Neural progenitor cell (in vitro differentiated cells): ENCODE data around the gene PADI4. TPM values are rescaled to one million over a fixed set of nuclear protein-coding genes. Genes with fewer than 3 reads are reported as not detected.

Experiments
- DNase-seq: peaks from one replicate; pipeline ENCODE4 v3.0.0-alpha.2; 2016; ENCODE audit warnings: low spot score
- H2AFZ ChIP-seq: fragments of 200-600 bp; sonication (generic); replicated peaks from 2 replicates; pipeline ENCODE4 v1.6.1; 2016; ENCODE audit warnings: antibody characterized with exemption
- H3F3A ChIP-seq: fragments of 200-600 bp; sonication (generic); 2 replicates; pipeline ENCODE4 v1.6.1; 2016; ENCODE audit warnings: antibody characterized with exemption, low read depth
- H3K27ac ChIP-seq: fragments of 200-600 bp; sonication (generic); 2 replicates; pipeline ENCODE4 v1.5.1; 2016; ENCODE audit warnings: mild to moderate bottlenecking
- H3K27me3 ChIP-seq: fragments of 200-600 bp; sonication (generic); 2 replicates; pipeline ENCODE4 v1.6.1; 2016; ENCODE audit warnings: mild to moderate bottlenecking, moderate library complexity
- H3K36me3 ChIP-seq: fragments of 200-600 bp; sonication (generic); 2 replicates; pipeline ENCODE4 v1.5.1; 2016
- H3K4me1 ChIP-seq: fragments of 200-600 bp; sonication (generic); 2 replicates; pipeline ENCODE4 v1.6.1; 2016; ENCODE audit warnings: mixed run types
- H3K4me2 ChIP-seq: fragments of 200-600 bp; sonication (generic); 2 replicates; pipeline ENCODE4 v1.6.1; 2016
- H3K4me3 ChIP-seq: fragments of 200-600 bp; sonication (generic); 2 replicates; pipeline ENCODE4 v1.5.1; 2016
- H3K79me2 ChIP-seq: fragments of 200-600 bp; sonication (generic); 2 replicates; pipeline ENCODE4 v1.6.1; 2016; ENCODE audit warnings: low read depth
- H3K9ac ChIP-seq: fragments of 200-600 bp; sonication (generic); 2 replicates; pipeline ENCODE4 v1.6.1; 2016
- H3K9me3 ChIP-seq: fragments of 200-600 bp; sonication (generic); 2 replicates; pipeline ENCODE4 v1.5.1; 2016; ENCODE audit warnings: low read depth
- H4K20me1 ChIP-seq: fragments of 200-600 bp; sonication (generic); 2 replicates; pipeline ENCODE4 v1.6.1; 2016; ENCODE audit warnings: low read depth
- H3K27ac Mint-ChIP-seq: 3 replicates; pipeline ENCODE4 v1.8.0; 2021; ENCODE audit warnings: mixed read lengths
- H3K27me3 Mint-ChIP-seq: 2 replicates; pipeline ENCODE4 v1.8.0; 2022; ENCODE audit warnings: low read depth, mild to moderate bottlenecking, inconsistent platforms, moderate library complexity, mixed read lengths; ENCODE audit not compliant: insufficient read depth
- H3K36me3 Mint-ChIP-seq: 3 replicates; pipeline ENCODE4 v1.8.0; 2021; ENCODE audit warnings: mixed read lengths
- H3K4me1 Mint-ChIP-seq: 3 replicates; pipeline ENCODE4 v1.8.0; 2021; ENCODE audit warnings: mixed read lengths
- H3K4me3 Mint-ChIP-seq: 3 replicates; pipeline ENCODE4 v1.8.0; 2021; ENCODE audit warnings: mild to moderate bottlenecking, moderate library complexity, mixed read lengths
- H3K9me3 Mint-ChIP-seq: 3 replicates; pipeline ENCODE4 v1.8.0; 2020; ENCODE audit warnings: mixed read lengths
- EZH2 ChIP-seq: fragments of 200-600 bp; sonication (generic); IDR thresholded peaks from 2 replicates; pipeline ENCODE4 v1.6.1; 2017; ENCODE audit warnings: antibody characterized with exemption, mild to moderate bottlenecking, moderate library complexity
- EZH2phosphoT487 ChIP-seq: fragments of 200-600 bp; sonication (generic); IDR thresholded peaks from 2 replicates; pipeline ENCODE4 v1.6.1; 2017; ENCODE audit warnings: antibody characterized with exemption
- total RNA-seq: library from RNA; depleted of rRNA; stranded (reverse); fragments of >200 nt; gene quantifications from 2 replicates; pipeline ENCODE4 v1.2.3, GENCODE V29; 2015; ENCODE audit warnings: low replicate concordance
- TF ChIP-seq, protein P1 (sequence below): fragments of 200-600 bp; sonication (generic); IDR thresholded peaks from 2 replicates; pipeline ENCODE4 v1.5.1; 2017; ENCODE audit warnings: antibody characterized with exemption, mild to moderate bottlenecking

The PADI4 gene
- total RNA-seq, 1 donor from 2014 or later, result not detected

DNA sequence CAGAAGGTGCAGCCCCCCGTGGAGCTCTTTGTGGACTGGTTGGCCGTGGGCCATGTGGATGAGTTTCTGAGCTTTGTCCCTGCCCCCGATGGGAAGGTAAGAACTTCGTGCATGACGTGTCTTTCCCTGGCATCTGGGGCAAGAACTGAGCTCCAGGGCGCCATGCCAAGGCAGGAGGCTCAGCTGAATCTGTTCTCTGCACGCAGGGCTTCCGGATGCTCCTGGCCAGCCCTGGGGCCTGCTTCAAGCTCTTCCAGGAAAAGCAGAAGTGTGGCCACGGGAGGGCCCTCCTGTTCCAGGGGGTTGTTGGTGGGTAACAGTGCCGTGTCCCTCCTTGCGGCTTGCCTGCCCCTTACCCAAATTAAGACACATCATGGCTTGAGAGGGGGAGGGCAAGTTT is 31.4 kb upstream of the PADI4 start:
- no peaks in the 10 kb centered on the region for H3K79me2 ChIP-seq
- H2AFZ ChIP-seq, result no peak overlapping the region
- no peak overlapping the region for H3K4me3 Mint-ChIP-seq
- H3K36me3 Mint-ChIP-seq, result no peaks in the 10 kb centered on the region
- TF ChIP-seq EZH2phosphoT487 (no peak), EZH2 (no peak)
- TF ChIP-seq, protein P1, sequence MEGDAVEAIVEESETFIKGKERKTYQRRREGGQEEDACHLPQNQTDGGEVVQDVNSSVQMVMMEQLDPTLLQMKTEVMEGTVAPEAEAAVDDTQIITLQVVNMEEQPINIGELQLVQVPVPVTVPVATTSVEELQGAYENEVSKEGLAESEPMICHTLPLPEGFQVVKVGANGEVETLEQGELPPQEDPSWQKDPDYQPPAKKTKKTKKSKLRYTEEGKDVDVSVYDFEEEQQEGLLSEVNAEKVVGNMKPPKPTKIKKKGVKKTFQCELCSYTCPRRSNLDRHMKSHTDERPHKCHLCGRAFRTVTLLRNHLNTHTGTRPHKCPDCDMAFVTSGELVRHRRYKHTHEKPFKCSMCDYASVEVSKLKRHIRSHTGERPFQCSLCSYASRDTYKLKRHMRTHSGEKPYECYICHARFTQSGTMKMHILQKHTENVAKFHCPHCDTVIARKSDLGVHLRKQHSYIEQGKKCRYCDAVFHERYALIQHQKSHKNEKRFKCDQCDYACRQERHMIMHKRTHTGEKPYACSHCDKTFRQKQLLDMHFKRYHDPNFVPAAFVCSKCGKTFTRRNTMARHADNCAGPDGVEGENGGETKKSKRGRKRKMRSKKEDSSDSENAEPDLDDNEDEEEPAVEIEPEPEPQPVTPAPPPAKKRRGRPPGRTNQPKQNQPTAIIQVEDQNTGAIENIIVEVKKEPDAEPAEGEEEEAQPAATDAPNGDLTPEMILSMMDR, result no peak
- DNase-seq, result no peak
- no peaks in the 10 kb centered on the region for H3K27me3 ChIP-seq
- H3F3A ChIP-seq, result no peaks in the 10 kb centered on the region
- H3K4me3 ChIP-seq, result no peak overlapping the region
- H3K36me3 ChIP-seq, result no peaks in the 10 kb centered on the region
- H3K27ac ChIP-seq, result no peak overlapping the region
- no peaks in the 10 kb centered on the region for H4K20me1 ChIP-seq
- H3K9ac ChIP-seq, result no peak overlapping the region
- no peaks in the 10 kb centered on the region for H3K9me3 Mint-ChIP-seq
- no peaks in the 10 kb centered on the region for H3K9me3 ChIP-seq
- no peak overlapping the region for H3K27ac Mint-ChIP-seq
- H3K4me1 Mint-ChIP-seq, result peaks cover 9% of the 10 kb centered on the region
- no peak overlapping the region for H3K4me2 ChIP-seq
- H3K4me1 ChIP-seq, result no peaks in the 10 kb centered on the region
- H3K27me3 Mint-ChIP-seq, result peaks cover 2% of the 10 kb centered on the region

DNA sequence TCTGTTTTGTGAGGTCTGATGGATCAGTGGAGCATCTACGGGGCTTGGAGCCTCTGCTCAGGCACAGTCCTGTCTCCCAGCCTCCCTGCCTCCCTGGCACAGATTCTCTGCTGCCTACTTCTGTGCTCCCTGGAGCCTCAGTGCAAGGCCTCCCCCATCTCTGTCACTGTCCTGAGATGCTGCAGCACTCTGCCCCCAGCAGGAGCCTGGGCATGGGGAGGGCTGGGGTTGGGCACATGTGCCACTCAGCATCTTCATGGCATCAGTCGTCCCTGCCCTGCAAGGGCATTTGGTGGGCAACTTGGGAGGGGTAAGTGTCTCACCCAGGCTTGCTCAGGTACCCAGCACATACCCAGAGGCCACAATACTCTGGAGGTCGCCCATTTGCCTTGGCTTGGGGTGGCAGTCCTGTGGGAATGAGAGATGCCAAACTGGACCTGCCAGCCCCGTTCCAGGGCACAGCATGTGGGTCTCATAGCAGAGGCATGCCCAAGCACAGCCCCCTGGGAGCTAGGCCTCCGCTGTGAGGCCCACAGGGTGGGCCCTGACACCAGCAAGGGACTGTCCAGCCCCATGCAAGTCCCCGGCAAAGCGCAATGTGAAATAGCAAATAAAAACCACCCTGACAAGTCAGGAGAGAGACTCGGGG is 30.4 kb upstream of the PADI4 start:
- Histone ChIP-seq H3K4me3 (no peak overlapping the region), H3F3A (no peaks in the 10 kb centered on the region), H3K4me1 (no peaks in the 10 kb centered on the region), H3K9me3 (no peaks in the 10 kb centered on the region), H3K4me2 (no peak overlapping the region), H3K27me3 (no peaks in the 10 kb centered on the region), H2AFZ (no peak overlapping the region), H3K9ac (no peak overlapping the region), H3K27ac (no peak overlapping the region), H4K20me1 (no peaks in the 10 kb centered on the region), H3K79me2 (no peaks in the 10 kb centered on the region), H3K36me3 (no peaks in the 10 kb centered on the region)
- DNase-seq, result no peak
- no peaks in the 10 kb centered on the region for H3K9me3 Mint-ChIP-seq
- H3K4me1 Mint-ChIP-seq, result peaks cover 9% of the 10 kb centered on the region
- H3K4me3 Mint-ChIP-seq, result no peak overlapping the region
- TF ChIP-seq EZH2phosphoT487 (no peak), EZH2 (no peak)
- TF ChIP-seq, protein P1, result no peak
- no peak overlapping the region for H3K27ac Mint-ChIP-seq
- H3K27me3 Mint-ChIP-seq, result peaks cover 2% of the 10 kb centered on the region
- no peaks in the 10 kb centered on the region for H3K36me3 Mint-ChIP-seq

- H3K36me3 Mint-ChIP-seq, result no peaks in the 10 kb centered on the region
- no peaks in the 10 kb centered on the region for H3K9me3 Mint-ChIP-seq
- Histone ChIP-seq H3K36me3 (no peaks in the 10 kb centered on the region), H3K4me3 (no peak overlapping the region), H3K4me1 (no peaks in the 10 kb centered on the region), H3F3A (no peaks in the 10 kb centered on the region), H3K27ac (no peak overlapping the region), H3K9me3 (no peaks in the 10 kb centered on the region), H3K9ac (no peak overlapping the region), H3K27me3 (no peaks in the 10 kb centered on the region), H3K79me2 (no peaks in the 10 kb centered on the region), H3K4me2 (no peak overlapping the region), H2AFZ (no peak overlapping the region), H4K20me1 (no peaks in the 10 kb centered on the region)
- no peak overlapping the region for H3K4me3 Mint-ChIP-seq
- peak overlapping the region; percentile 65 for H3K27ac Mint-ChIP-seq
- no peak for DNase-seq
- TF ChIP-seq EZH2phosphoT487, result no peak
- TF ChIP-seq EZH2, result no peak
- TF ChIP-seq, protein P1, result no peak
- peaks cover 9% of the 10 kb centered on the region for H3K4me1 Mint-ChIP-seq
- H3K27me3 Mint-ChIP-seq, result peaks cover 2% of the 10 kb centered on the region
Measured at GRCh38 chr1:17278996-17279830, 28.8 kb upstream of the PADI4 start.
